Ovary (tissue), 9 donors: ENCODE results near the gene CDK7. TPM values are rescaled to one million over a fixed set of nuclear protein-coding genes. Genes with fewer than 3 reads are reported as not detected.
"Not testable (repeated sequence)": the region's sequence is repeated elsewhere in the genome, so short reads cannot be mapped to it uniquely, and the experiment has no call there.

ENCODE experiments used
- DNase-seq, 5 donors: peaks; one replicate each; pipeline ENCODE4 v3.0.0-alpha.2; 2019 to 2020
- H3K27ac ChIP-seq, 2 donors: fragments of 200-600 bp; one replicate each; pipeline versions ENCODE4 v1.5.1 to v1.8.0; 2019 to 2022
- H3K27me3 ChIP-seq: fragments of 200-600 bp; one replicate; pipeline ENCODE4 v1.8.0; 2022
- H3K36me3 ChIP-seq: fragments of 200-600 bp; sonication (generic); one replicate; pipeline ENCODE4 v1.5.1; 2019
- H3K4me1 ChIP-seq: one replicate; pipeline ENCODE4 v1.8.1; 2013; ENCODE audit warnings: mild to moderate bottlenecking, moderate library complexity; ENCODE audit not compliant: insufficient read depth
- H3K4me3 ChIP-seq: fragments of 200-600 bp; sonication (generic); one replicate; pipeline ENCODE4 v1.5.1; 2017
- H3K9me3 ChIP-seq, 2 donors: fragments of 200-600 bp in 1 of 2; sonication (generic) in 1 of 2; one replicate each; pipeline versions ENCODE4 v1.5.1 to v1.8.1; 2013 to 2019; ENCODE audit warnings: mild to moderate bottlenecking in 1 of 2, moderate library complexity in 1 of 2
- EP300 ChIP-seq: sonication (generic); formaldehyde crosslinking; IDR thresholded peaks from one replicate; pipeline ENCODE4 v1.6.1; 2017; ENCODE audit warnings: antibody characterized with exemption
- POLR2A ChIP-seq: fragments of 450-650 bp; IDR thresholded peaks from one replicate; pipeline ENCODE4 v1.6.1; 2017; ENCODE audit warnings: antibody characterized with exemption, mild to moderate bottlenecking, moderate library complexity
- WGBS, 3 donors: extraction: QIAGEN DNeasy Blood & Tissue Kit in 1 of 3; methylation state at CpG; one replicate each; pipeline versions ENCODE4 v1.1.5 to v1.1.7; 2013 to 2017; 5-methylcytosine and 5-hydroxymethylcytosine counted together
- intact Hi-C, 4 donors: fragments of 100-400 bp; cut with DNase I; formaldehyde crosslinking; loops; one replicate each; pipeline versions ENCODE4 v1.11.0 to v1.15.1; 2022 to 2023
- polyA plus RNA-seq, 2 donors: library from polyadenylated mRNA; stranded (reverse); fragments of 200-250 nt in 1 of 2; fragments of 350-450 nt in 1 of 2; fragmentation: Illumina TruSeq in 1 of 2; extraction: RNeasy Lipid Tissue Mini Kit (QIAGEN cat#74804) in 1 of 2; gene quantifications; one replicate each; pipeline ENCODE4 v1.2.3, GENCODE V29; 2013 to 2014
- total RNA-seq, 7 donors: library from RNA; depleted of rRNA in 2 of 7; stranded (reverse); fragments of >200 nt in 2 of 7; fragmentation: NEBNext Ultra II Directional in 3 of 7; extraction: Animal tissue kit (Norgen Biotek cat#: 25700) in 3 of 7; gene quantifications; one replicate each; pipeline versions ENCODE4 v1.1.0 to v1.2.4, GENCODE V29; 2016 to 2023
- TF ChIP-seq, protein P1 (sequence below), 3 donors: fragments of 450-650 bp in 2 of 3; fragments of 200-600 bp in 1 of 3; IDR thresholded peaks; one replicate each; pipeline versions ENCODE4 v1.5.1 to v1.8.0; 2016 to 2022; ENCODE audit warnings: antibody characterized with exemption in 3 of 3, mild to moderate bottlenecking in 1 of 3
- donor health status: DM: no; HTN: no; CAD: no; lungs with moderate emphysema.
- donor health status: DM: no; HTN: no; CAD: no.
- donor health status: Bipolar disorder and iron deficiency.
- donor health status: DM: yes; HTN: yes; CAD: no.
- donor health status: DM: no; HTN: no; CAD: no.
- donor health status: DM: yes; HTN: yes; CAD: no.

Gene CDK7
- total and polyA plus RNA-seq, 9 donors = 8.3 to 20.1 (median 16.7) TPM

DNA sequence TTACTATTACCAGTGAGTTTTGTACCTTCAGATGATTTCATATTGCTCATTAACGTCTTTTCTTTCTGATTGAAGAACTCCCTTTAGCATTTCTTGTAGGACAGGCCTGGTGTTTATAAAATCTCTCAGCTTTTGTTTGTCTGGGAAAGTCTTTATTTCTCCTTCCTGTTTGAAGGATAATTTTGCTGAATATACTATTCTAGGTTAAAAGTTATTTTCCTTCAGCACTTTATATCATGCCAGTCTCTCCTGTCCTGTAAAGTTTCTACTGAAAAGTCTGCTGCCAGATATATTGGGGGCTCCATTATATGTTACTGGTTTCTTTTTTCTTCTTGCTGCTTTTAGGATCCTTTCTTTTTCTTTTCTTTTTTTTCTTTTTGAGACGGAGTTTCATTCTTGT, 13.3 kb downstream of the CDK7 start:
- Histone ChIP-seq H3K36me3 (no peaks in the 10 kb centered on the region), H3K27ac (no peak overlapping the region), H3K4me1 (no peaks in the 10 kb centered on the region), H3K4me3 (no peak overlapping the region), H3K27me3 (no peaks in the 10 kb centered on the region), H3K9me3 (no peaks in the 10 kb centered on the region)
- intact Hi-C loops = no loop called here
- 88 to 92% (median 91%) methylated on average over 2 of the region's 2 CpGs for WGBS, 3 donors
- TF ChIP-seq EP300 = no peak
- TF ChIP-seq, protein P1, sequence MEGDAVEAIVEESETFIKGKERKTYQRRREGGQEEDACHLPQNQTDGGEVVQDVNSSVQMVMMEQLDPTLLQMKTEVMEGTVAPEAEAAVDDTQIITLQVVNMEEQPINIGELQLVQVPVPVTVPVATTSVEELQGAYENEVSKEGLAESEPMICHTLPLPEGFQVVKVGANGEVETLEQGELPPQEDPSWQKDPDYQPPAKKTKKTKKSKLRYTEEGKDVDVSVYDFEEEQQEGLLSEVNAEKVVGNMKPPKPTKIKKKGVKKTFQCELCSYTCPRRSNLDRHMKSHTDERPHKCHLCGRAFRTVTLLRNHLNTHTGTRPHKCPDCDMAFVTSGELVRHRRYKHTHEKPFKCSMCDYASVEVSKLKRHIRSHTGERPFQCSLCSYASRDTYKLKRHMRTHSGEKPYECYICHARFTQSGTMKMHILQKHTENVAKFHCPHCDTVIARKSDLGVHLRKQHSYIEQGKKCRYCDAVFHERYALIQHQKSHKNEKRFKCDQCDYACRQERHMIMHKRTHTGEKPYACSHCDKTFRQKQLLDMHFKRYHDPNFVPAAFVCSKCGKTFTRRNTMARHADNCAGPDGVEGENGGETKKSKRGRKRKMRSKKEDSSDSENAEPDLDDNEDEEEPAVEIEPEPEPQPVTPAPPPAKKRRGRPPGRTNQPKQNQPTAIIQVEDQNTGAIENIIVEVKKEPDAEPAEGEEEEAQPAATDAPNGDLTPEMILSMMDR (IDR thresholded peaks at IDR 0.05) = no peak
- no peak for TF ChIP-seq POLR2A
- no peak for DNase-seq

DNA sequence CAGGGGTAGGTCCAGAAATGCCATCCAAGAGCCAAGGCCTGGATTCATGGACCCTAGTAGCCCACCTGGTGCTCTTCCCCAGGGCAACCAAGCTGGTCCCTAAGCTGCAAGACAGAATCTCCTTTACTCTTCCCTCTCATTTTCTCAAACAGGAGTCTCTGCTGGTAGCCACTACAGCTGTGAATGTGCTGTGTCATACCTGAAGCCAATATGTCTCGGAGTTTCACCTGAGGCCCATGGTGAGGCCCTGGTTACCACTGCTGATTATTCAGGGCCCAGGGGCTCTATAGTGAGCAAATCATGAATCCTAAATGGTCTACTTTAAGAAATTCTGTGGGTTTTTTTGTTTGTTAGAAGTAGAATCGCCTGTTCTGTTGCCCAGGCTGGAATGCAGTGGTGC, 15.9 kb downstream of the CDK7 start:
- Histone ChIP-seq H3K36me3 (no peaks in the 10 kb centered on the region), H3K9me3 (no peaks in the 10 kb centered on the region), H3K27me3 (no peaks in the 10 kb centered on the region), H3K27ac (no peak overlapping the region), H3K4me1 (no peaks in the 10 kb centered on the region), H3K4me3 (no peak overlapping the region)
- no peak for TF ChIP-seq EP300
- TF ChIP-seq, protein P1 (IDR thresholded peaks at IDR 0.05) = no peak
- no peak for TF ChIP-seq POLR2A
- intact Hi-C loops = no loop called here
- DNase-seq = no peak
- 98 to 100% (median 100%) methylated on average over 2 of the region's 2 CpGs for WGBS, 3 donors

DNA sequence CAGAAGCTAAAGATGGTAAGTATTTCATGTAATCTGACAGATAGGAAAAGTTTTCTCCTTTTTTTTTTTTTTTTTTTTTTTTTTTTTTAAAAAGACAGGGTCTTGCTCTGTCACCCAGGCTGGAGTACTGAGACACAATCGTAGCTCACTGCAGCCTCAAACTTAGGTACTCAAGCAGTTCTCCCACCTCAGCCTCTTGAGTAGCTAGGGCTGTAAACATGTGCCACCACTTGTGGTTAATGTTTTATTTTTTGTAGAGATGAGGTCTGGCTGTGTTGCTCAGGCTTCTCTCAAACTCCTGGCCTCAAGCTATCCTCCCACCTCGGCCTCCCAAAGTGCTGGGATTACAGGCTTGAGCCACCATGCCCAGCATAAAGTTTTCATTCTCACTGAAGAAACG, 17.8 kb downstream of the CDK7 start:
- no peak overlapping the region for H3K27ac ChIP-seq
- intact Hi-C loops = no loop called here
- H3K36me3 ChIP-seq = no peaks in the 10 kb centered on the region
- no peak for DNase-seq
- H3K4me1 ChIP-seq = no peaks in the 10 kb centered on the region
- H3K9me3 ChIP-seq = no peaks in the 10 kb centered on the region
- 83 to 91% (median 91%) methylated on average over 3 of the region's 3 CpGs for WGBS, 3 donors
- H3K27me3 ChIP-seq = no peaks in the 10 kb centered on the region
- TF ChIP-seq, protein P1 (IDR thresholded peaks at IDR 0.05) = no peak
- TF ChIP-seq POLR2A = no peak
- TF ChIP-seq EP300 = no peak
- no peak overlapping the region for H3K4me3 ChIP-seq

DNA sequence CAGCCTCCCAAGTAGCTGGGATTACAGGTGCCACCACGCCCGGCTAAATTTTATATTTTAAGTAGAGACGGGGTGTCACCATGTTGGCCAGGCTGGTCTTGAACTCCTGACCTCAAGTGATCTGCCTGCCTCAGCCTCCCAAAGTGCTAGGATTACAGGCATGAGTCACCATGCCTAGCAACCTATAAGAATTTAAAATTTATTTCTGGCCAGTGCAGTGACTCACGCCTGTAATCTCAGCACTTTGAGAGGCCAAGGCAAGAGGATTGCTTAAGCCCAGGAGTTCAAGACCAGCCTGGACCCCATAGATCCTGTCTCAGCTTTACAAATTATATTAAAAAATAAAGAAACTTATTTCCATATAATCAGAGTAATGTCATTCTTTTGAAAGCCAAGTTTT, 21.3 kb downstream of the CDK7 start:
- H3K36me3 ChIP-seq, intact Hi-C loops: not testable (repeated sequence)
- 90 to 96% (median 93%) methylated on average over 4 of the region's 4 CpGs for WGBS, 3 donors

DNA sequence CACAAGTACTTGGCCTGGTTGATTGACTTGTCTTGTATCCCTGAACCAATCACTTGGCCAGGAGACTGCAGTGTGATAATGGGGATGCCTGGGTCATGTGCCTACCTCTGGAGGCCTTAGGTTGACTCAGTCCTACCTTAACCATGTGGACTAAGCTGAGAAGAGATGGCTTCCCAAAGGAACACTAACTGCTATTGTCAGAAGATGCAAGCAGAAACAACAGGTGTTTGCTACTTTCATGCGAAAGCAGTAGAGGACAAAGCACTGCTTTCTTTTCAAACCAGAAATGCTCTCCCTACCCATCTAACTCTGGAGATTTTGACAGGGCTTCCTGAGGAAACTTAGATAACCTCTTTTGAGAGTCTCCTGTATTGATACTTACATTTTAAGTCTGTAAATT, 22.9 kb downstream of the CDK7 start:
- TF ChIP-seq EP300 = no peak
- TF ChIP-seq, protein P1 (IDR thresholded peaks at IDR 0.05) = no peak
- no peaks in the 10 kb centered on the region for H3K4me1 ChIP-seq
- H3K4me3 ChIP-seq = no peak overlapping the region
- H3K36me3 ChIP-seq = no peaks in the 10 kb centered on the region
- no peak for DNase-seq
- WGBS, 3 donors = 93 to 97% (median 96%) methylated on average over 1 of the region's 1 CpG
- no peak overlapping the region for H3K27ac ChIP-seq
- no peaks in the 10 kb centered on the region for H3K9me3 ChIP-seq
- intact Hi-C loops = no loop called here
- H3K27me3 ChIP-seq = no peaks in the 10 kb centered on the region

More for the DNA sequence above, 21.3 kb downstream of the CDK7 start:
- not testable (repeated sequence) for H3K4me1 ChIP-seq, DNase-seq, H3K9me3 ChIP-seq, H3K27me3 ChIP-seq, H3K27ac ChIP-seq, H3K4me3 ChIP-seq
